GM12801 (cell line): Measurements from ENCODE around the gene POU2F3.

Source experiments
- TF ChIP-seq, protein P1 (sequence below): IDR thresholded peaks from one replicate; pipeline ENCODE4 v1.5.1; 2011; ENCODE audit warnings: control low read depth; ENCODE audit not compliant: insufficient read length; ENCODE audit errors: extremely low read depth

Gene POU2F3

DNA sequence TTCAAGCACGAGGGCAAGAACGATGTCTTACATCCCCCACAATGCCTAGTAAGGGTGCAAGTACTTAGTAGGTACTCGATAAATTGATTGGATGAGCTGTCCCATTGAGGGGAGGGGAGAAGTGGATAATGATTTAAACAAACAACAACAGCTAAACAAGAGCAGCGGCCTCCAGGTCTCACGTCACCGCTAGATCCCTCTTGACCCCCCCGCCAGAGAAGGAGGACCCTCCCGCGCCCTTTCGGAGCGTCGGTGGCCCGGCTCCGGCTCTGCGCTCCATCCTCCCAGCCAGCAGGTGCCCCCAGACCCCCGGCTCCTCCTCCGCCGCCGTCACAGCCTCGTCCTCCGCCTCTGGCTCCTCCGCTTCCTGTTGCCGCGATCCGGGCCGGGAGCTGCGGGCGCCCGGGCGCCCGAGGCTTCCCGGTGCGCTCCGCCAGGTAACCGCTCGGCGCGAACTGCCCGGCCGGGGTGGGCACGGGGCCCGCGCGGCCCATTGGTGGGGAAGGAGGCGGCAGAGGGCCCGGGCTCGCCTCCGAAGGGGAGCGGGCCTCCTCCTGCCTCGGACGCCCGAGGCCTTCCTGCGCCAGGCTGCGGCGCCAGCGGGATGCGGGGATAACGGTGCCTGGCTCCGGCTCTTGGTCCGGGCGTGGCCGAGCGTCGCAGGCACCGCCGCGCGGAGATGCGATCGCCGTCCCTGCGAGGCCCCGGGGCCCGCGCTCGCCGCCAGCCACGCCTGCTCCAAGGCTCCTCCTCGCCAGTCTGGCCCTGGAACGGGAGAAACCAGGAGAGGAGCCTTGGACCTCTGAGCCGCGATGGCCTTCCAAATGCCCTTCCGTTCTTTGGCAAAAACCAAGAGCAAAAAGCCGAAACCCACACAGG, 85.2 kb downstream of the POU2F3 start, which contains the start of gene TLCD5:
TSS of gene TLCD5 (plus strand) at position 368 of the 879 bp plus-strand sequence. CDS start 2,143 bp downstream, outside the sequence.
- TF ChIP-seq, protein P1, sequence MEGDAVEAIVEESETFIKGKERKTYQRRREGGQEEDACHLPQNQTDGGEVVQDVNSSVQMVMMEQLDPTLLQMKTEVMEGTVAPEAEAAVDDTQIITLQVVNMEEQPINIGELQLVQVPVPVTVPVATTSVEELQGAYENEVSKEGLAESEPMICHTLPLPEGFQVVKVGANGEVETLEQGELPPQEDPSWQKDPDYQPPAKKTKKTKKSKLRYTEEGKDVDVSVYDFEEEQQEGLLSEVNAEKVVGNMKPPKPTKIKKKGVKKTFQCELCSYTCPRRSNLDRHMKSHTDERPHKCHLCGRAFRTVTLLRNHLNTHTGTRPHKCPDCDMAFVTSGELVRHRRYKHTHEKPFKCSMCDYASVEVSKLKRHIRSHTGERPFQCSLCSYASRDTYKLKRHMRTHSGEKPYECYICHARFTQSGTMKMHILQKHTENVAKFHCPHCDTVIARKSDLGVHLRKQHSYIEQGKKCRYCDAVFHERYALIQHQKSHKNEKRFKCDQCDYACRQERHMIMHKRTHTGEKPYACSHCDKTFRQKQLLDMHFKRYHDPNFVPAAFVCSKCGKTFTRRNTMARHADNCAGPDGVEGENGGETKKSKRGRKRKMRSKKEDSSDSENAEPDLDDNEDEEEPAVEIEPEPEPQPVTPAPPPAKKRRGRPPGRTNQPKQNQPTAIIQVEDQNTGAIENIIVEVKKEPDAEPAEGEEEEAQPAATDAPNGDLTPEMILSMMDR, result no peak

DNA sequence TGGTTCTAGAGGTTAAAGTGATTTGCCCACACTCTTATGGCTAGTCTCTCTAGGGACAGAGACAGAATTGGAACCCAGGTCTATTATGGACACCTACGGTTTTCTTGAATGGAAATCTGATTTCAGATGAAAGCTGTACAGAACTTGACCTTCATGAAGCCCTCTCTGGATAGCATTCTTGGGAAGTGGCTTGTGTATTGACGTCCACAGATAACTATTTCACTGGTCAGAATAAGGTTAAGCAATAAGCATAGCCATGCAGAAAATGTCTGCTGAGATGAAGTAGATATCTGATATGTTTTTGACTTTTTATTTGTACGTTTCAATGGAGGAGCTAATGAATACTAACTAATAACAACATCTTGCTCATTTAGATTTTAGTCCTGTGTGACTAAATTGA, 86.3 kb downstream of the POU2F3 start:
- TF ChIP-seq, protein P1, result no peak

DNA sequence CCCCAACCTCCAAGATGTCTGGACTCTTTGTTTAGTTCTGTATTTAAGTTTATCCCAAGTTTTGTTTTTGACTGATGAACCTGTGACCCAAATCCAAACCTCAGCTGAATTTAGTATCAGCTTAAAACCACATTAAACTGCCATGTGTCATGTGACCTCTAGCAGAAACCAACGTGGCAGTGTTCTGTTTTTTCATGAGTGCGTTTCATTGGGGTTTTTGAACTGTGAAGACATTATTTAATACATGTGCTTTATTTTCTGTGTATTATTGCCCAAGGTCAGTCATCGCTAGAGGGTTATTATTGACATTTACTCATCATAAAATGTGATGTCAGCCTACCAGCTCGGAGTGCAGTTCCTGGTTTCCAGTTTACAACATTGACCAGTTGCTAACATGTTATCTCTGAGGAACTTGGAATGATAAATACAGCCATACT, 86.9 kb downstream of the POU2F3 start:
- TF ChIP-seq, protein P1, result no peak

DNA sequence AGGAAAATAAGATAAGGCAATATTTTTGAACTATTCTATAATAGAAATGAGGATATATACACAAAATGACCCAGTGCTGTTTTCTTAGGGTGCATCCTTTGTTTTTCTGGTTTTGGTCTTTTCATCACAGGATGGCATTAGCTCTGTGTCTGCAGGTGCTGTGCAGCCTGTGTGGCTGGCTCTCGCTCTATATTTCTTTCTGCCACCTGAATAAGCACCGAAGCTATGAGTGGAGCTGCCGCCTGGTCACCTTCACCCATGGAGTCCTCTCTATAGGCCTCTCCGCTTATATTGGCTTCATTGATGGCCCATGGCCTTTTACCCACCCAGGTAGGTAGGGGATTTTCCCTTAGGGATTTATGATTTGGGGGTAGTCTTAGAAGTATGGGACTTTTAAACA, 87.4 kb downstream of the POU2F3 start:
- TF ChIP-seq, protein P1, result no peak

DNA sequence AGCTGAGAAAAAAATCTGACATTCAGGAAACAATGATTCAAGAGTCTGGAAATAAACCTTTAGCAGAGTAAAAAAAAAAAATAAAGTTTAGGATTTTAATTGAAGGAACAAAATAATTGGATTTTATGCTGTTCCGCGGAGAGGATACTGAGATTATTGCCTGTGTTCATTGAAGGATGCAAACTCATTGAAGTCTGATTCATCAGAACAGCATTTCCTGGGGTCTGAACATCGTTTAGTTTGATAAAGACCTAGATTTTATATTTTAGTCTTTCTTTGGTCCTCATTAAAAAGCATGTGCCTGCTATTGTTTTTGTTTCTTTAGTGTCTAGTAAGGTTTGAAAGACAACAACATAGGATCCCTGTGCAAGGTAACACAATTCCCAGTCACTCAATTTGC, 89.6 kb downstream of the POU2F3 start:
- TF ChIP-seq, protein P1, result no peak

DNA sequence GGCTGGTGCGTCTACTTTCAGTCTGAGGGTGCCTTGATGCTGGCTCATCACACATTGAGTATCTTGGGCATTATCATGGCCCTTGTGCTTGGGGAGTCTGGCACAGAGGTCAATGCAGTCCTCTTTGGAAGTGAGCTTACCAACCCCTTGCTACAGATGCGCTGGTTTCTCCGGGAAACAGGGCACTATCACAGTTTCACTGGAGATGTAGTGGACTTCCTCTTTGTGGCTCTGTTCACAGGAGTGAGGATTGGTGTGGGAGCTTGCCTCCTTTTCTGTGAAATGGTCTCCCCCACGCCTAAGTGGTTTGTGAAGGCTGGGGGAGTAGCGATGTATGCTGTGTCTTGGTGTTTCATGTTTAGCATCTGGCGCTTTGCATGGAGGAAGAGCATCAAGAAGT, 90.1 kb downstream of the POU2F3 start:
- TF ChIP-seq, protein P1, result no peak

DNA sequence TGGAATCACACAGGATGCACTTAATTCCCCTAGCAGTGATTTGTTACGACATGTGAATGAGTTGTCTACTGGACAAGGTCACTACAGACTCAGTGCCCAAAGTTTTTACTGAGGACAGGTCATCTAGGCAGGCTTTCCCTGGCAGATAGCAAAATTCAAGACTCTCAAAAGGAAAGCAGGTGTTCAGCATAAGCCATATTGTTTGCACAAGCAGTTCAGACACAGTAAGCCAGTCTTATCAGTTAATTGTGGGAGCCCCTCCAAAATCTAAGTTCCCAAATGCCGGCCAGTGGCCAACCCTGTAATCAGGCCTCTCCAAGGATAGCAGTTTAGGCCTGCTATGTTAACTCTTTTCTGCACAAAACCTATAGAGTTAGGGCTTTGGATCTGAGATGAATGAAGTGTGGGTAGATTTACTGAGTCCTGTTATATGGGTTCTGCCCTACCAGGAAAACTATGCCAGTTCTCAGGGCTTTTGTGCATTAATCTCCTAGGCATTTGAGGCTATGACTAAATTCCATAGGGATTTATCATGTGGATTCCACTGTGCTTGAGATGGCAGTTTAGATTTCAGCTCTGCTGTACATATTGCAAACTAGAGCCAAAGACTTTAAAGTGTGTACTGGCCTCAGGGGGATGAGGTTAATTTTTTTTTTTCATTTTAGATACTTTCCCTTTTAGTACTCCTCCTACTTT, 91.5 kb downstream of the POU2F3 start:
- TF ChIP-seq, protein P1, result no peak
